Melanocyte of skin (primary cell): ENCODE data around the gene CLPSL2. TPM values are rescaled to one million over a fixed set of nuclear protein-coding genes. Genes with fewer than 3 reads are reported as not detected.

ENCODE experiments used
- total RNA-seq, 2 donors: library from RNA; depleted of rRNA; stranded (reverse); fragments of >200 nt; gene quantifications; 2 replicates each; pipeline ENCODE4 v1.2.3, GENCODE V29; 2012

The CLPSL2 gene
- total RNA-seq = not detected

GRCh38 chr6:35776364-35777215, at the start of gene CLPSL2:
TSS of gene CLPSL2 (plus strand) at chr6:35776598. CDS start at chr6:35776619, 21 bp downstream.

GRCh38 chr6:35736982-35737412, 39.4 kb upstream of the CLPSL2 start, which contains the start of gene ARMC12:
TSS of gene ARMC12 (plus strand) at chr6:35737032. CDS start at chr6:35737109, 77 bp downstream.

GRCh38 chr6:35780719-35781118, 4.3 kb downstream of the CLPSL2 start, which contains the start of gene CLPSL1:
TSS of gene CLPSL1 (plus strand) at chr6:35781019. CDS start at chr6:35781111, 92 bp downstream.

GRCh38 chr6:35804996-35805736, 28.8 kb downstream of the CLPSL2 start, which contains the start of gene LHFPL5:
TSS of gene LHFPL5 (plus strand) at chr6:35805352. CDS start at chr6:35805671, 319 bp downstream.

Other genes with a start within 250 kb of the CLPSL2 start
- 10 to 100 TPM; 12.4 to 15.3 TPM for gene FKBP5, start 87.7 kb upstream of the CLPSL2 start, total RNA-seq
- gene ARMC12, start 39.6 kb upstream of the CLPSL2 start, total RNA-seq = under 1 TPM in 1 of 2 donors, not detected in 1; 0.33 TPM
- not detected for gene CLPSL1, start 4.4 kb downstream of the CLPSL2 start, total RNA-seq
- not detected for gene CLPS, start 20.7 kb downstream of the CLPSL2 start, total RNA-seq
- gene LHFPL5, start 28.8 kb downstream of the CLPSL2 start, total RNA-seq = not detected
- gene SRPK1, start 144.5 kb downstream of the CLPSL2 start, total RNA-seq = 10 to 100 TPM; 37.5 to 68.3 TPM
- under 1 TPM in 1 of 2 donors, not detected in 1; under 0.01 TPM for gene SLC26A8, start 248.0 kb downstream of the CLPSL2 start, total RNA-seq